ENCODE data around the gene WASHC4.

- TF ChIP-seq CTCF (IDR thresholded peaks at IDR 0.05; ENCODE audit: borderline replicate concordance, extremely low read depth, low read length, poor library complexity, severe bottlenecking) (no peak), EZH2 (IDR thresholded peaks at IDR 0.05; ENCODE audit: borderline replicate concordance, low read depth, low read length, severe bottlenecking) (no peak)
These were observed 2.1 kb downstream of the WASHC4 start for GRCh38 chr12:105109465-105110212.
